Measurements from ENCODE around the gene FBXO38. TPM values are rescaled to one million over a fixed set of nuclear protein-coding genes. Genes with fewer than 3 reads are reported as not detected.
A peak's percentile ranks its signal among the peaks of the same experiment; 100 is the strongest.

FBXO38 gene
- total RNA-seq, 1 donor from 2014 or later = 38.8 TPM

- no peak for FAIRE-seq
- Histone ChIP-seq H3K4me2 (ENCODE audit: low read length) (no peak overlapping the region), H3K4me3 (ENCODE audit: insufficient read depth, low read depth, low read length) (no peak overlapping the region), H3K9ac (ENCODE audit: low read length) (no peak overlapping the region), H2AFZ (ENCODE audit: low read depth, low read length) (no peak overlapping the region), H3K27me3 (ENCODE audit: insufficient read depth, low read length) (no peaks in the 10 kb centered on the region), H3K27ac (ENCODE audit: low read depth, low read length) (no peak overlapping the region), H4K20me1 (ENCODE audit: insufficient read depth, low read length) (peaks cover 61% of the 10 kb centered on the region), H3K4me1 (ENCODE audit: insufficient read depth, low read length) (peaks cover 17% of the 10 kb centered on the region), H3K9me3 (ENCODE audit: insufficient read depth, low read depth, low read length) (no peaks in the 10 kb centered on the region), H3K79me2 (ENCODE audit: insufficient read depth, low read length) (peaks cover 92% of the 10 kb centered on the region), H3K36me3 (ENCODE audit: insufficient read depth, low read length) (peaks cover 2% of the 10 kb centered on the region)
- Mint-ChIP-seq H3K27ac (ENCODE audit: unreplicated experiment) (no peak overlapping the region), H3K9me3 (ENCODE audit: unreplicated experiment) (no peaks in the 10 kb centered on the region), H3K4me1 (ENCODE audit: low read depth, unreplicated experiment) (peaks cover 32% of the 10 kb centered on the region), H3K4me3 (ENCODE audit: unreplicated experiment) (no peak overlapping the region), H3K36me3 (ENCODE audit: low read depth, unreplicated experiment) (peaks cover 2% of the 10 kb centered on the region), H3K27me3 (ENCODE audit: low read depth, unreplicated experiment) (no peaks in the 10 kb centered on the region)
- TF ChIP-seq, protein P1, sequence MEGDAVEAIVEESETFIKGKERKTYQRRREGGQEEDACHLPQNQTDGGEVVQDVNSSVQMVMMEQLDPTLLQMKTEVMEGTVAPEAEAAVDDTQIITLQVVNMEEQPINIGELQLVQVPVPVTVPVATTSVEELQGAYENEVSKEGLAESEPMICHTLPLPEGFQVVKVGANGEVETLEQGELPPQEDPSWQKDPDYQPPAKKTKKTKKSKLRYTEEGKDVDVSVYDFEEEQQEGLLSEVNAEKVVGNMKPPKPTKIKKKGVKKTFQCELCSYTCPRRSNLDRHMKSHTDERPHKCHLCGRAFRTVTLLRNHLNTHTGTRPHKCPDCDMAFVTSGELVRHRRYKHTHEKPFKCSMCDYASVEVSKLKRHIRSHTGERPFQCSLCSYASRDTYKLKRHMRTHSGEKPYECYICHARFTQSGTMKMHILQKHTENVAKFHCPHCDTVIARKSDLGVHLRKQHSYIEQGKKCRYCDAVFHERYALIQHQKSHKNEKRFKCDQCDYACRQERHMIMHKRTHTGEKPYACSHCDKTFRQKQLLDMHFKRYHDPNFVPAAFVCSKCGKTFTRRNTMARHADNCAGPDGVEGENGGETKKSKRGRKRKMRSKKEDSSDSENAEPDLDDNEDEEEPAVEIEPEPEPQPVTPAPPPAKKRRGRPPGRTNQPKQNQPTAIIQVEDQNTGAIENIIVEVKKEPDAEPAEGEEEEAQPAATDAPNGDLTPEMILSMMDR (IDR thresholded peaks at IDR 0.05; ENCODE audit: insufficient read depth, low read depth, low read length) = no peak
- no peak for TF ChIP-seq EZH2 (IDR thresholded peaks at IDR 0.05; ENCODE audit: insufficient read depth, low read length)
- DNase-seq (ENCODE audit: low read depth) = peak; percentile 25
Measured at GRCh38 chr5:148388696-148389095, 4.9 kb downstream of the FBXO38 start.

DNA sequence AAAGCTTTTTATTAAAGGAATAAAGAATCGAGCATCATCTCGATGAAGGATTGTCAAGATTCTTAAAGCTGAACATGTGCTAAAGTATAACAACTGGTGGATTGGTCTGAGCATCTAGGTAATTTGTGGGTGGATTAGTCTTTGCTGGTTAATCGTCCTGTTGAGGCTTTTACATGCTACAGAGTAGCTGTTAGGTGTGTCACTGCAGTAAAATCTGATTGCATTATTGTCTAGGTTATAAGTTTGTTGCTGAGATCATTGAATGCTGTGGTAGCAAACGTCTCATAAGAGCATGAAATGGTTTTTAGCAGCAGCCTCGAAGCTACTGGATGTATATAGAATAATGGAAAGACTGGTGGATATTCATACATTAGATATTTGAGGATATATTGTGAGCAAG is 7.2 kb downstream of the FBXO38 start:
- H3K27me3 Mint-ChIP-seq (ENCODE audit: low read depth, unreplicated experiment) = no peaks in the 10 kb centered on the region
- H3K36me3 ChIP-seq (ENCODE audit: insufficient read depth, low read length) = peaks cover 10% of the 10 kb centered on the region
- H2AFZ ChIP-seq (ENCODE audit: low read depth, low read length) = no peak overlapping the region
- H3K4me3 ChIP-seq (ENCODE audit: insufficient read depth, low read depth, low read length) = no peak overlapping the region
- H3K79me2 ChIP-seq (ENCODE audit: insufficient read depth, low read length) = peaks cover 90% of the 10 kb centered on the region
- H3K27ac Mint-ChIP-seq (ENCODE audit: unreplicated experiment) = no peak overlapping the region
- FAIRE-seq (no peak), DNase-seq (ENCODE audit: low read depth) (no peak)
- no peaks in the 10 kb centered on the region for H3K9me3 Mint-ChIP-seq (ENCODE audit: unreplicated experiment)
- no peaks in the 10 kb centered on the region for H3K27me3 ChIP-seq (ENCODE audit: insufficient read depth, low read length)
- peaks cover 2% of the 10 kb centered on the region for H3K36me3 Mint-ChIP-seq (ENCODE audit: low read depth, unreplicated experiment)
- no peaks in the 10 kb centered on the region for H3K9me3 ChIP-seq (ENCODE audit: insufficient read depth, low read depth, low read length)
- peaks cover 21% of the 10 kb centered on the region for H3K4me1 Mint-ChIP-seq (ENCODE audit: low read depth, unreplicated experiment)
- peaks cover 5% of the 10 kb centered on the region for H3K4me1 ChIP-seq (ENCODE audit: insufficient read depth, low read length)
- no peak overlapping the region for H3K4me2 ChIP-seq (ENCODE audit: low read length)
- no peak overlapping the region for H3K4me3 Mint-ChIP-seq (ENCODE audit: unreplicated experiment)
- peaks cover 66% of the 10 kb centered on the region for H4K20me1 ChIP-seq (ENCODE audit: insufficient read depth, low read length)
- no peak overlapping the region for H3K27ac ChIP-seq (ENCODE audit: low read depth, low read length)
- no peak for TF ChIP-seq EZH2 (IDR thresholded peaks at IDR 0.05; ENCODE audit: insufficient read depth, low read length)
- TF ChIP-seq, protein P1 (IDR thresholded peaks at IDR 0.05; ENCODE audit: insufficient read depth, low read depth, low read length) = no peak
- H3K9ac ChIP-seq (ENCODE audit: low read length) = no peak overlapping the region

DNA sequence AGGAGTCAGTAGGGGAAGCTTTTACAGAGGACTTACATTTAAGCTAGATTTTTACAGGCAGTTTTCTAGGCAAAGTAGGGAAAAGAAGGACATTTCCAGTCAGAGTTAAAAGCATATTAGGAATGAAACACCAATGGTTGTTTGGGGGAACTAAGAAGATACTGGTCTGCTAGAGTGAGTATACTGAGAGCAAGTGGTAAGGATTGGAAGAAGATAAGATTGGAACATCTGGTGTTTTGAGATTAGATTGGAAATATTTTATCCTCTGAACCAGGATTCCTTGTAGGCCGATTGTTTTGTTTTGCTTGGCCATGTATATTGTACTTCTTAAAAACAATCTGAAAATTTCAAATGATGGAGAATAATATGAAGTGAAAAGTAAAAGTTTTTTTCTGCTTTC is 7.7 kb downstream of the FBXO38 start:
- no peaks in the 10 kb centered on the region for H3K27me3 Mint-ChIP-seq (ENCODE audit: low read depth, unreplicated experiment)
- DNase-seq (ENCODE audit: low read depth) (peak; percentile 10), FAIRE-seq (no peak)
- Histone ChIP-seq H3K9me3 (ENCODE audit: insufficient read depth, low read depth, low read length) (no peaks in the 10 kb centered on the region), H4K20me1 (ENCODE audit: insufficient read depth, low read length) (peaks cover 66% of the 10 kb centered on the region), H3K36me3 (ENCODE audit: insufficient read depth, low read length) (peaks cover 14% of the 10 kb centered on the region), H3K4me1 (ENCODE audit: insufficient read depth, low read length) (peaks cover 4% of the 10 kb centered on the region), H3K79me2 (ENCODE audit: insufficient read depth, low read length) (peaks cover 90% of the 10 kb centered on the region), H2AFZ (ENCODE audit: low read depth, low read length) (no peak overlapping the region), H3K27ac (ENCODE audit: low read depth, low read length) (no peak overlapping the region), H3K9ac (ENCODE audit: low read length) (no peak overlapping the region), H3K4me3 (ENCODE audit: insufficient read depth, low read depth, low read length) (no peak overlapping the region), H3K4me2 (ENCODE audit: low read length) (no peak overlapping the region), H3K27me3 (ENCODE audit: insufficient read depth, low read length) (no peaks in the 10 kb centered on the region)
- peaks cover 2% of the 10 kb centered on the region for H3K36me3 Mint-ChIP-seq (ENCODE audit: low read depth, unreplicated experiment)
- H3K27ac Mint-ChIP-seq (ENCODE audit: unreplicated experiment) = no peak overlapping the region
- H3K4me3 Mint-ChIP-seq (ENCODE audit: unreplicated experiment) = no peak overlapping the region
- H3K9me3 Mint-ChIP-seq (ENCODE audit: unreplicated experiment) = no peaks in the 10 kb centered on the region
- H3K4me1 Mint-ChIP-seq (ENCODE audit: low read depth, unreplicated experiment) = peaks cover 16% of the 10 kb centered on the region
- TF ChIP-seq EZH2 (IDR thresholded peaks at IDR 0.05; ENCODE audit: insufficient read depth, low read length) = no peak
- TF ChIP-seq, protein P1 (IDR thresholded peaks at IDR 0.05; ENCODE audit: insufficient read depth, low read depth, low read length) = no peak
